ENCODE measurements around the gene NMRAL1.

Gene NMRAL1

GRCh38 chr16:4501071-4501478, 26.6 kb upstream of the NMRAL1 start:
- no peak for TF ChIP-seq CTCF (IDR thresholded peaks at IDR 0.05; ENCODE audit: low read depth, low read length)
- no peak for DNase-seq (ENCODE audit: extremely low read depth, low read depth)

- DNase-seq (ENCODE audit: extremely low read depth, low read depth), result no peak
Observed at GRCh38 chr16:4500272-4500671, 25.8 kb upstream of the NMRAL1 start.

GRCh38 chr16:4499196-4499555, 24.8 kb upstream of the NMRAL1 start:
- DNase-seq (ENCODE audit: extremely low read depth, low read depth), result no peak
- TF ChIP-seq CTCF (IDR thresholded peaks at IDR 0.05; ENCODE audit: low read depth, low read length), result no peak

More at GRCh38 chr16:4500272-4500671, 25.8 kb upstream of the NMRAL1 start:
- no peak for TF ChIP-seq CTCF (IDR thresholded peaks at IDR 0.05; ENCODE audit: low read depth, low read length)

- DNase-seq (ENCODE audit: extremely low read depth, low read depth), result no peak
- no peak for TF ChIP-seq CTCF (IDR thresholded peaks at IDR 0.05; ENCODE audit: low read depth, low read length)
Observed at GRCh38 chr16:4498546-4499195, 24.2 kb upstream of the NMRAL1 start.

GRCh38 chr16:4496305-4496704, 21.9 kb upstream of the NMRAL1 start:
- DNase-seq (ENCODE audit: extremely low read depth, low read depth), result no peak
- no peak for TF ChIP-seq CTCF (IDR thresholded peaks at IDR 0.05; ENCODE audit: low read depth, low read length)

- TF ChIP-seq CTCF (IDR thresholded peaks at IDR 0.05; ENCODE audit: low read depth, low read length), result no peak
- DNase-seq (ENCODE audit: extremely low read depth, low read depth), result no peak
Observed at GRCh38 chr16:4495766-4496165, 21.3 kb upstream of the NMRAL1 start.

GRCh38 chr16:4494746-4495490, 20.5 kb upstream of the NMRAL1 start:
- no peak for TF ChIP-seq CTCF (IDR thresholded peaks at IDR 0.05; ENCODE audit: low read depth, low read length)
- no peak for DNase-seq (ENCODE audit: extremely low read depth, low read depth)
